HG03045 (cell line): ENCODE results near the gene FAM9B.
"Not testable (repeated sequence)": the region's sequence is repeated elsewhere in the genome, so short reads cannot be mapped to it uniquely, and the experiment has no call there.

Experiments used
- ATAC-seq: cut with Tn5 transposase; IDR thresholded peaks from one replicate; pipeline ENCODE4 v1.9.1; 2021; ENCODE audit warnings: mild to moderate bottlenecking, moderate library complexity; ENCODE audit not compliant: unreplicated experiment

Gene FAM9B

DNA sequence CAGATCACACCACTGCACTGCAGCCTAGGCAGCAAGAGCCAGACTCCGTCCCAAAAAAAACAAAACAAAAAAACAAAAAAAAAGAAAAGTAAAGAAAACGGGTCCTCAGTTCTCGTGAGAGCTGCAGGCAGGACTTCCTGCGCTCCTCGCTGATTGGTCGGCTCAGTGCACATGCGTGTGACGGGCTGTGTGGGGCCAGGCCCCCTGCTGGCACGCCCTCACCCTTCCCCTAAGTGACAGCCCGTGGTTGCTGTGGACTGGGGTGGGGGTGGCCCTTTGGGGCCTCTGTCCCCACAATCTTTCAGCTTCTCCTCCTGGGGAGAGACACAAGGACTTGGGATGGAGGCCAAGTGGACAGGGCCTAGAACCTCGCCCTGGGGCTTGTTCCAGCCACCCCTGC lies at the start of gene FAM9B:
Gene FAM9B (minus strand): TSS at position 139 of the 400 bp plus-strand sequence. CDS start 1,141 bp downstream, outside the sequence.
- ATAC-seq: no peak

- ATAC-seq: no peak
Measured at GRCh38 chrX:9081271-9081670, 47.3 kb upstream of the FAM9B start.

GRCh38 chrX:9074326-9074725 lies 40.4 kb upstream of the FAM9B start:
- no peak for ATAC-seq

GRCh38 chrX:9072281-9072680 lies 38.4 kb upstream of the FAM9B start:
- no peak for ATAC-seq

- ATAC-seq: no peak
Measured at GRCh38 chrX:9071031-9071650, 37.2 kb upstream of the FAM9B start.

GRCh38 chrX:9069573-9069972 lies 35.6 kb upstream of the FAM9B start:
- ATAC-seq: no peak

- no peak for ATAC-seq
Measured at GRCh38 chrX:9064694-9065093, 30.8 kb upstream of the FAM9B start.

- no peak for ATAC-seq
Measured at GRCh38 chrX:9062641-9063040, 28.7 kb upstream of the FAM9B start.

DNA sequence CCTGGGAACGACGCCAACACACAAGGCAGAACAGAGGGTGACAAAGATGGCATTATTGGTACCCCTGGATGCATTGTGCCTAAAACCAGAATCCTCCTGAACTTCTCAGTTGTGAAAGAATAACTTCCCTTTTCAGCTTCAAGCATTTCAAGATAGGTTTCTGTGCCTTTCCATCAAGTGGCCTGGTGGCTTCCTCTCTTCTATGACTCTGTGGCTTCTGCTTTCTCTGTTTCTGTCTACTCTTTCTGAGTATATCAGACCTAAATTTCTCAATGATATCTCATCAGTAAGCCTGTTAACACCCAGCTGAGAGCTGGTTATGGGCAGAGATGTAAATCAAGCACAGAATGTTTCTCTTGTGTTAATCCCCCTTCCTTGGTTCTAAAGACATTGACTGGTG lies 21.4 kb upstream of the FAM9B start:
- ATAC-seq: no peak

DNA sequence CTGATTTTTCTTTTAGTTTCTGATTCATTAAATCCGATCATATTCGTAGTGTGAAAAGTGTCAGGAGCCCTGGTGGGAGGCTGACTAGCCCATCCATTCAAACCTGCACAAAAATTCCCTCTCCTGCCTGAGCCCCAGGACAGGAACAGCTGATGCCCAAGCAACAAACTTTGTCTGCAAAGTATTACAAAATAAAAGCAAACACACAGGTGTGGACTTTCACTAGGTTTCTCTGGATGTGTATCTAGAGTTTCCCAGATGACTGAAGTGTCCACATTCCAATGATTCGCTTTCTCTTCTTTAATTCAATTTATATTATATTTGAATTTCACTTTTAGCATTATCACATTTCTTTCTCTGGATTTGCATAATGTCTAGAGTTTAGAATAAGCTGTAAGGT lies 18.2 kb upstream of the FAM9B start:
- ATAC-seq: no peak

DNA sequence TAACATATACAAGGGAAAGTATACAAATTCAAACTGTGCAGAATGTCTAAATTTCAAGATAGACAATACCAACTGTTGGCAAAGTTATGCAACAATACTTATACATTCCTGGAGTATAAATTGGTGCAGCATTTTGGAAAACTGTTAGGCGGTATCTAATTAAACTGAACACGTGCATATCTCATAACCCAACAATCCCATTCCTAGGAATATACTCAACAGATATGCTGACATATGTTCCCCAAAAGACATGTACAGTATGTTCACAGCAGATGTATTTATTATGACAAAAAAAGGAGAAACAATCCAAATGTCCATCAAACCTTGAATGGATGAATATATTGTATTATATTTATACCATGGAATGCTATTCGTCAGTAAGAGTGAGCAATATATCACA lies 16.4 kb upstream of the FAM9B start:
- ATAC-seq: no peak

GRCh38 chrX:9048801-9049200 lies 14.9 kb upstream of the FAM9B start:
- ATAC-seq: no peak

DNA sequence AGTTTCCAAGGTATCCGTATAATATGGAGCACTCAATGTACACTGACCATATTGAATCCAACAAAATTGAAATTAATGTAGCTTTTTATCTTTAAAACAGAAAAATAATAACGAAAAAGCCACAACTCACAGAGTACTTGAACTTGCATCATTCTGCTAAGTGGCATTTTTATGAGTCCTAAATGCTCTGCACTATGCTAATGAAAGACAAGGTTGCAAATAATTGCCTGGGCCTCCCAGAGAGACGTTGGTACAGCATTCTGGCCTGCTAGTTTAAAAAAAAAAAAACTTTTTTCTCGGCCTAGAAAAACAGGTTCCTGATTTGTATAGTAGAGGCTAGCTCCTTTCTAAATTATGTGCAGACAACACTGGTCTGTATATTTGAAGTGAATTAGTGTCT lies 4.3 kb upstream of the FAM9B start:
- ATAC-seq: no peak

DNA sequence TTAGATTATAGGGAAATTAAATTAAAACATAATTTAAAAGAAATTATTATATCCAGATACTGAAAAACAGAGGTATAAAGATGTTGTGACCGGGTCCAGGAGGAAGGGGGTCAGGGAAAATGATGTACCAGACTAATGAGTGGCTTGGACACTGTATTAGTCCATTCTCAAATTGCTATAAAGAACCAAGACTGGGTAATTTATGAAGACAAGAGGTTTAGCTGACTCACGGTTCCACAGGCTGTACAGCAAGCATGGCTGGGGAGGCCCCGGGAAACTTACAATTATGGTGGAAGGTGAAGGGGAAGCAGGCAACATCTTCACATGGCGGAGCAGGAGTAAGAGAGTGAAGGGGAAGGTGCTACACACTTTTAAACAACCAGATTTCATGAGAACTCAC lies 3.4 kb upstream of the FAM9B start:
- ATAC-seq: no peak

DNA sequence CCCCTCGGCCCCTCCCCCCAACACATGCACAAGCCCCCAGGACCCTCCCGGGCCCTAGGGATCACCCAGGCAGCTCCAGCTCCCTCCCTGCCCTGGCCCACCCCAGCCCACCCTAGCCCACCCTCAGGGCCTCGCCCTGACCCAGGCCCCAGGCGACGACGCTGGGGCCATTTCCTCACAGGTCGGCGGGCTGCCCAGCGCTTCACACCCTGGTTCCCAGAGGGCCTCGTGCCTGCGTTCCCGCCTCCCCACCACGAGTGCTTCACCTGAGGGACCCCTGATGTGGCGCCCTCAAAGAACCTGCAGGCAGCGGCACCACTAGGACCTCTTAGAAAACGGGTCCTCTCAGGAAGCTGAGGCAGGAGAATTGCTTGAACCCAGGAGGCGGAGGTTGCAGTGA lies 341 bp downstream of the FAM9B start:
- ATAC-seq: no peak

DNA sequence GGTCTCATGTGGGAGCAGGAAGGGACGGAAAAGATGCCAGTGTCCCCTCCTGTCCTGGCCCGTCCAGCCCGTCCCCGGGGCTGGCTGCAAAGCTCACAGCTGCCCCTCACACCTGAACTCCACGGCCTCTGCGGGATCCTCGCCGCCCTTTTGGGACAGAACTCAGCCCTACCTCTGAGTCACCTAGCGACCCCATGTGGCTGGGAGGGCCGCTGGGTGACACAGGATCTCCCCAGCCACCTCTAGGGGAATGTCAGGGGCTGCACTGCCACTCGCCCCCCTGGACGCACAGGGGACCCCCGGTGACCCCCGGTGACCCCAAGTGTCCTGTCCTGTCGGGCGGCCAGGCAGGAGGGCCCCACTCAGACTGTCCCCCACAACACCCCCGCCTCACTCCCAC lies 748 bp downstream of the FAM9B start:
- no peak for ATAC-seq

- ATAC-seq: no peak
Measured at GRCh38 chrX:9023293-9023692, 10.6 kb downstream of the FAM9B start.

DNA sequence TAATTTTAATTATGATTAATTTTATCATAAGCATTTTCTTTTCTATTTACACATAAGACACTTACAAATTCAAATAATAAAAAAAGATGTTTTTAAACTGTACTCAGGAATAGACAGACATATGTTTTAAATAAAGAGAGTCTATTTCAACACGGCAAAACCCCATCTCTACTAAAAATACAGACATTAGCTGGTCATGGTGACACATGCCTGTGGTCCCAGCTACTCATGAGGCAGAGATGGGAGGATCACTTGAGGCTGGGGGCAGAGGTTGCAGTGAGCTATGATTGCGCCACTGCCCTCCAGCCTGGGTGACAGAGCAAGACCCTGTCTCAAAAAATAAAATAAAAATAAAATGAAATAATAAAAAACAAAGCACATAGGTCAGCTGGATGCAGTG lies 14.8 kb downstream of the FAM9B start:
- ATAC-seq: no peak

DNA sequence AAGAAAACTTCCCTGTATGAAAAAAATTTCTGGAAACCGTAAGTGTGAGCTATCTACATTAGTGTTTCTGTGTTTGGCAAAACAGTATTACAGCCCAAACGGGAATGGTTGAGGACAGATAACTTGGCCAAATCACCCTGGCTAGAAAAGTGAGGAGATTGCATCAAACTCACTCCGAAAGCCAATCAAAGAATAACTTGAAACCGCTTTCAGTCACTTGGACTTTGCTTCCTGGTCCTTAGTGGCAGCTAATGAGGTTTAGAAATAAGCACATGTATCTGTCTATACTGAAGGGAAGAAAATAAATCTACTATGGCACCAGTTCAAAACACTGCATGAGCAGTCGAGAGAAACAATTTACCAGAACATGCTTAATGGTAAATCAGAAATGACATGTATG lies 15.6 kb downstream of the FAM9B start:
- ATAC-seq: not testable (repeated sequence)

- ATAC-seq: no peak
Measured at GRCh38 chrX:9003041-9003440, 30.9 kb downstream of the FAM9B start.

DNA sequence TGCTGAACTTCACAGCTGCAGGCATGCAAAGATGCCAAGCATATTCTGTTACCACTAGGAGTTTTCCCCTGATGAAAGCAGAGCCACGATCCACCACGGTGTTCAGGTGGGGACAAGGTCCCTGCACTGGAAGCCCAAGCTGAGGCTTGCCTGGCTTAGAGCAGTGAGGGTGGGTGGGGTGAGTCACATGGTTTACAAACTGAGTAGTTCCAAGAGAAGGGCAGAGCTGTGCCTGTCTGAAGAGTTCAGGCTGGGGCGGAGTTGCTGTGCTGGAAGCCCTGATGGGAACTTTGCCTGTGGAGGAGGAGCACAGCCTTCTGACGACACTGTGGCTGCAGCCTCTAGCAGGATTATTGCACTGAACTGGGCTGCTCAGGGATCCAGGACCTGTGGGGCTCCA lies 45.5 kb downstream of the FAM9B start:
- ATAC-seq: no peak

DNA sequence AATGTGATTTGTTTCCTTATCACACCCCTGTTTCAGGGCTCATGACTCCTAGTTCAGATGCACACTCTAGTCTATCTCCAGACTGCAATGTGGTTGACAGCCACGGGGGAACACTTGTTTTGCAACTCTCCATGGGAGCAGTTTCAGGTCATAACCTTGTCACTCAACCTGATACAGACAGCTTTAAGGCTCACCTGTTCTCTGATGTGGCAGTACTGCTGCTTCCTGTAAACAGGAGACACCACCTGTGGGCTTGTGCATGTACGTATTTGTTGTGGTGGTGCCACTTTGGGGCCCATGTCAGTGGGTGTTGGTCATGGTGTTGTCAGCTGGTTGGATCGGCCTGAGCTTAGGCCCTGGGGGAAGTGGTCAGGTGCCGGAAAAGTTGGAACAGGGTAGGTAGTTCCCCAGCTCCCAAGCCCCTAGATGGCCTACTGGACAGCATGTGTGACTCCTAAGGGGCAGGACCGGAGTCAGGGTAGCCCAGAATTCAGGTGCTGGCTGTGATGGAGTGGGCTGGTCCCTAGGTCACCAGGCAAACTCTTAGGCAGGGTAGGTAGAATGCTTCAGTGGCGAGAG lies 46.2 kb downstream of the FAM9B start:
- no peak for ATAC-seq

GRCh38 chrX:8984231-8984630 lies 49.7 kb downstream of the FAM9B start:
- ATAC-seq: no peak
